Mucosa of gallbladder (tissue), 1 donor: ENCODE results near the gene FHIT. TPM values are rescaled to one million over a fixed set of nuclear protein-coding genes. Genes with fewer than 3 reads are reported as not detected.
A peak's percentile ranks its signal among the peaks of the same experiment; 100 is the strongest.

Experiments
- DNase-seq: peaks from one replicate; pipeline ENCODE4 v3.0.0-alpha.2; 2020; ENCODE audit warnings: low spot score
- total RNA-seq: library from RNA; stranded (reverse); gene quantifications from one replicate; pipeline ENCODE4 v1.2.1, GENCODE V29; 2021
- donor health status: DM: no; HTN: no; CAD: no.

The FHIT gene
- total RNA-seq, 1 donor from 2014 or later = 38.6 TPM

DNA sequence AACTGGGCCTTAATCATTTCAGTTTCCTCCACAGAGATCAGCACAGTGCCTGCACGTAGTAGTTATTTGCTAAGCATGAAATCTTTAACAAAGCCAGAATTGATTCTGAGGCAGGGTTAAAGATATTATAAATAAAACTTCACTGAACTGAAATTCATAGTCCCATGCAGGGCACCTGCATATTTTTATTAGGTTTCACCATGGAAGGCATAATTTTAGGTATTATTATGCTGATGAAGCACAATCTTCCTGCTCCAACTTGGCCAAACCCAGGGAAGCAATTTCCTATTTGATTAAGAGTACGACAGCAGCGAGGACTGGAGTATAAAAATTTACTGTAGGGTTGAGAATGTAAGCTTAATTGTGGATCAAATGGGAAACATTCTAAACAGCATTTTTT lies 1131.0 kb downstream of the FHIT start:
- no peak for DNase-seq

GRCh38 chr3:60114191-60114590 lies 1137.1 kb downstream of the FHIT start:
- no peak for DNase-seq

GRCh38 chr3:60107275-60107674 lies 1144.0 kb downstream of the FHIT start:
- no peak for DNase-seq

GRCh38 chr3:60102154-60102553 lies 1149.1 kb downstream of the FHIT start:
- DNase-seq = no peak

- DNase-seq = peak; percentile 90
Observed at GRCh38 chr3:60101621-60102020, 1149.6 kb downstream of the FHIT start.

- no peak for DNase-seq
Observed at GRCh38 chr3:60096403-60096802, 1154.8 kb downstream of the FHIT start.

GRCh38 chr3:60095930-60096329 lies 1155.3 kb downstream of the FHIT start:
- DNase-seq = no peak

- DNase-seq = no peak
Observed at GRCh38 chr3:60095516-60095915, 1155.7 kb downstream of the FHIT start.

DNA sequence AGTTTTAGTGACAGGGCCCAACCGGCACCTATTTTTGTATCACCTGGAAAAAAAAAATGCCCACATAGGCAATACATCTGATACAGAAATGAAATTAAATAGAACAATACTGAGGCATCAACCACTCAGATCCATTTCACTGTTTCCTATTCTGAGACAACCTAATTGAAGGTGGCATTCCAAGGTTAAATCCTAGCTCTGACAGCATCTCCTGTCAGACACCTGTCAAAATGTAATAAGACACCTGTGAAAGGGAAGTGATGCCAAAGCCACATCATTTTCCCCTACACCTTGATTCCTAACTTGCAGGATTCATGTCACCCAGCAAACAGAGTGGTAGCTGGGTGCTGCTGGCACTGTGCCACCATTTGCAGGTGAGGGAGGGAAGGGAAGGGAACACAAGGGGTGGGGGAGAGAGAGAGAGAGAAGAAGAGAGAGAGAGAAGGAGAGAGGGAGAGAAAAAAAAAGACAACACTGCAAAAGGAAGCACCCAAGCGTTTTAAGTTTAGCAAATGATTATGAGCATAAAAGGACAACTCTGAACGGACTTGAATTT lies 1156.8 kb downstream of the FHIT start:
- no peak for DNase-seq

- no peak for DNase-seq
Observed at GRCh38 chr3:60090548-60090947, 1160.7 kb downstream of the FHIT start.

GRCh38 chr3:60086811-60087210 lies 1164.4 kb downstream of the FHIT start:
- DNase-seq = no peak

DNA sequence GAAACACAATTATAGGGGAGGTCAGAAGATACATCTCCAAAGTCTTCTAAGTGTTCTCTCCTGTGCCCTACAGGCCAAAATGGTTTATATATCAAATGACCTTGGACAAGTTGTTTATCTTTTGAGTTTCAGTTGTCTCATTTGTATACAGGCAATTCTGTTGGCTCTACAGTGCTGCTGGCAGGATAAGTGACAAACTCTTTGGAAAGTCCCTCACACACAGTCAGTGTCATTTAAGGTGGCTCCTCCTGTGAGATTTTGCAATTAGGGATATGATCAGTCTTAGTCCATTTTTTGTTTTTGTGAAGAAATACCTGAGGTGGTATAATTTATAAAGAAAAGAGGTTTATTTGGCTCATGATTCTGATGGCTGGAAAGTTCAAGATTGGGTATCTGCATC lies 1165.6 kb downstream of the FHIT start:
- DNase-seq = no peak

DNA sequence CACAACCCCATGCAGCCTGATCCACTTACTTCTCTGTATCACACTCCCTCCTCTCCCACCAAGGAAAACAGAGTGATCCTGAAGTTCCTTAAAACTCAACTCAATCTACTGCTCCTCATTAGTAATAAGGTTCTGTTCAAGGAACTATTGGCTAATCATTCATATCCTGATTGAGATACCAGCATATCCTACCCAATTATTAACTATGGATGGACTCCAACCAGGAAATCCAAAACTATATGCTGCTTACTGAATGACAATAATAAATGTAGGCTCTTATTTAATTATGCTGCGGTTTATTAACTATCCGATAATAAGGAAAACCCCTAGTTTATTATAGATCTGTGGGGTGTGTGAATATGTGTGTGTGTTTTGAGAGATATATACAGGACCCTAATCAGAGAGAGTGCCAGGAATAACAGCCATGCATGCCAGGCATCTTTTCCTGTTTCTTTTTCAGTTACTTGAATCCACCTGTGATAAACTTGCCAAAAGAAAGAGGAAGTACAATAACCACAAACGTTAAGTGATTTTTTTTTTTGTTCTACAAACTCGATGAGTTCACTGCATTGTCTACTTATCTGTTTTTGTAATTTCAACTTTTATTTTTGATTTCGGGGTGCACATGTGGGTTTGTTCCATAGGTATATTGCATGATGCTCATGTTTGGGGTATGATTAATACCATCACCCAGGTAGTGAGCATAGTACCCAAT lies 1169.7 kb downstream of the FHIT start:
- no peak for DNase-seq

DNA sequence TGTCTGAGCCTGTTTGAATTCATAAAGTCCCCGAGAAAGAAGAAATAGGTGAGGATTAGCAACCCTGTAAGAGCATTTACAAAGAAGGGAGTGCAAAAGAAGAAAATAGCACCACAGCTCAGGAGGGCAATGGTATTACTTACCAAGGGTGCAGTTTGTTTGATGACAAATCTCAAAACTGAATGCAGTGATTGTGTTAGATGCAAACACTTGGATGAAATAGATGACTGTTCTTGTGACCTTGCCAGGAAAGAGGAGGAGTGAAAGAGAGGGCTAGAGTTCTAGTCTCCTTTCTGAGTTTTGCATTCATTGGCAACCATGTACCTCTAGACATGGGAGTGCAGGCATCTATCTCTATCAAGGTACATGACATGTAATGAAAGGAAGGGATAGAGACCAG lies 1170.6 kb downstream of the FHIT start:
- DNase-seq = no peak

GRCh38 chr3:60079076-60079475 lies 1172.2 kb downstream of the FHIT start:
- no peak for DNase-seq

DNA sequence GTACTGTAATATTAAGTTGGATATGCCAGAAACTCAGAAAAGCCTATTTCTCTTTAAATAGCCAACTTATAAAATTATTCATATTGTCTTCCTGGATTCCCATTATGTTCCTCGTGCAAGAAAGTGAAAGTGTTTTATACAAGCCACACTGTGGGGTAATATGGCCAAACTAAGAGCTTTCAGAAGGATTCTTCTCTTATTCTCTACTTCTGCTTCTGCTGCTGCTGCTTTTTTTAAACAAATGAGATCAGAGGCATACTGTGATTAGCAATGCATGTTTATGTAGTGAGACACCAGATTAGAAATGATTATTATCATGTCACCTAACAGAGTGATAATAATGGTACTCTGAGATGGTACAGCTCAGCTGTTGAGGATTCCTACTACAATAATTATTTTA lies 1174.9 kb downstream of the FHIT start:
- DNase-seq = no peak

DNA sequence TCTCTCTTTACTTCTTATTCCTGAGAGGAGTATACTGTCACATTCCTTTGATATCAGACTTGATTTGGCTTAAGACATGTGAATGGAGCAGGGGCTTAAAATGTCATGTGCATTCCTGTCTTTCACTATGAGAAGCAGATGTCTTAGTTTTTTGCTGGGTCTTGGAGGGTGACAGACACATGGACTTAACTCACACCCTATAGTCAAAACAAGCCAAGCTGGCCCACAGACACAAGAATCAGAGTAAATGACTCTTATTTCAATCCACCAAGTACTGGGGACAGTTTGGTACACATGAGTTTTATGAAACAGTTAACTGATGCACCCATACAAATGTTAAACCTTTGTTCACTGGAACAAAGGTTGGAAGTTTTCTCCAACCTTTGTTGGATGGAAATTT lies 1177.3 kb downstream of the FHIT start:
- no peak for DNase-seq

DNA sequence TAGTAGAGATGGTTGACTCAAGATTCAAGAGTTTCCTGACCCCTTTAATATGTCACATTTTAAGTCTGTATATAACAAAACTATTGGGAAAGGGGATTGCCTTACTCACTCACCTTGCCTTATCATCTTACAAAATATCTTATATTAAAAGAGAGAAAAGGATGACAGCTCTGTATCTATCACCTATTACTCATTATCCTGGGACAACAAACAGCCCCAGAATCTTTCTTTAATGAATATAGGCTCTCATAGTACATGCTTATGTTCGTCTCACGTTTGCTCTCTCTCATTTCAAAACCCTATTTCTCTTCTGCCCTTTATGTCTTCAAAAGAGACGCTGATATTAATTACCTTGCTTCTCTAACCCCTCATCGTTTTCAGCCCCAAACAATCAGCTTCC lies 1178.0 kb downstream of the FHIT start:
- DNase-seq = no peak

GRCh38 chr3:60070366-60070765 lies 1180.9 kb downstream of the FHIT start:
- DNase-seq = no peak

DNA sequence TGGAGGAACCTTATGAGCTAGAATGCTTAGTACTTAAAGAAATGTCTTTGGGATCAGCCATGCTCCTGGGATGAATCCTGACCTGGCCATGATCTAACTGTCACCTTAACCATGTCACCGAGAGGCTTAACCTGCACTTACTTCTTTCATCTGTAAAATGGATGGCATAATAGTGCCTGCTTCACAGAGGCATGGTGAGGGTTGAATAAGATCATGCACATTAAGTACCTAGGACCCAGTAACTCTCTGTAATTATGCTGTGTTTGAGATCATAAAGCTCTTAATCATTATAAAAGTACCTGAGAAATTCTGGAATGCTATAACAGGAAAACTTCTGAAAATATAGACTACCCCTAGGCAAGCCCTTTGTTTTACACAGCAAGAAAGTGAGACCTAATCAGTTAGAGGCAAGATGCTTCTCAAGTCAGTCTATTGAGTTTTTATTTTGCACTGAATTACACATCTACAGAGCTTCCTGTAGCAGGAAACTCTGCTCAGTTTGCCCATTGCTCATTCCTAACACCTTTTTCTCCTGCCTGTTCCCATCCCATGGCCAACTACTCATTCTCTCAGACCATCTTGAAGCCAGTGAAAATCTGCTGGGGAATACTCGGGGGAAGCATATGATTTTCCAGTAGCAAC lies 1185.9 kb downstream of the FHIT start:
- DNase-seq = no peak

- DNase-seq = no peak
Observed at GRCh38 chr3:60064210-60065178, 1186.8 kb downstream of the FHIT start.

- DNase-seq = peak; percentile 23
Observed at GRCh38 chr3:60056404-60056803, 1194.8 kb downstream of the FHIT start.
